HG02678 (cell line): Measurements from ENCODE around the gene TRRAP.

Source experiments
- ATAC-seq: cut with Tn5 transposase; IDR thresholded peaks from one replicate; pipeline ENCODE4 v1.9.1; 2021; ENCODE audit warnings: mild to moderate bottlenecking, moderate library complexity; ENCODE audit not compliant: unreplicated experiment

The TRRAP gene

GRCh38 chr7:98984126-98984525 lies 105.8 kb downstream of the TRRAP start:
- no peak for ATAC-seq

- no peak for ATAC-seq
These were observed 107.1 kb downstream of the TRRAP start for GRCh38 chr7:98985406-98985805.

- ATAC-seq, result no peak
These were observed 107.6 kb downstream of the TRRAP start for GRCh38 chr7:98985945-98986344.

GRCh38 chr7:98988641-98989040 lies 110.3 kb downstream of the TRRAP start:
- ATAC-seq, result no peak

GRCh38 chr7:98990356-98990755 lies 112.0 kb downstream of the TRRAP start:
- ATAC-seq, result no peak

- ATAC-seq, result no peak
These were observed 112.8 kb downstream of the TRRAP start for GRCh38 chr7:98991141-98991540.

GRCh38 chr7:98992076-98992475 lies 113.7 kb downstream of the TRRAP start:
- ATAC-seq, result no peak

GRCh38 chr7:98993024-98993897 lies 114.9 kb downstream of the TRRAP start:
- ATAC-seq, result no peak

- no peak for ATAC-seq
These were observed 116.0 kb downstream of the TRRAP start for GRCh38 chr7:98994046-98994944.

- no peak for ATAC-seq
These were observed 116.8 kb downstream of the TRRAP start for GRCh38 chr7:98995111-98995510.

GRCh38 chr7:98995523-98996149 lies 117.3 kb downstream of the TRRAP start:
- ATAC-seq, result no peak

- ATAC-seq, result no peak
These were observed 117.8 kb downstream of the TRRAP start for GRCh38 chr7:98996150-98996552.

- no peak for ATAC-seq
These were observed 119.5 kb downstream of the TRRAP start for GRCh38 chr7:98997846-98998245.

GRCh38 chr7:98998821-98999725 lies 120.7 kb downstream of the TRRAP start:
- ATAC-seq, result no peak

GRCh38 chr7:99000196-99000903 lies 122.0 kb downstream of the TRRAP start:
- no peak for ATAC-seq

- no peak for ATAC-seq
These were observed 122.7 kb downstream of the TRRAP start for GRCh38 chr7:99000904-99001465.

GRCh38 chr7:99001482-99002147 lies 123.3 kb downstream of the TRRAP start:
- no peak for ATAC-seq

GRCh38 chr7:99002148-99002826 lies 124.0 kb downstream of the TRRAP start:
- no peak for ATAC-seq
